IMR-90 (cell line): Measurements from ENCODE around the gene FBXL7. TPM values are rescaled to one million over a fixed set of nuclear protein-coding genes. Genes with fewer than 3 reads are reported as not detected.
A peak's percentile ranks its signal among the peaks of the same experiment; 100 is the strongest.

Experiments
- ATAC-seq: fragments of 200-7000 bp; cut with Tn5 transposase; 2 replicates; pipeline ENCODE4 v1.9.1; 2020; ENCODE audit warnings: low read depth, mild to moderate bottlenecking, moderate library complexity
- BruUV-seq: library from RNA; stranded (reverse); fragments of 400-500 nt; replicated peaks from 2 replicates; lab custom pipeline; 2021; lab: Mats Ljungman, UMichigan
- CTCF ChIA-PET: fragments of 300-600 bp; formaldehyde crosslinking; extraction: SDS; loops from one replicate; lab custom pipeline; 2021; ENCODE audit warnings: antibody characterized with exemption; lab: Yijun Ruan, JAX
- POLR2A ChIA-PET: fragments of 300-600 bp; sonication (Branson Sonifier 250); formaldehyde crosslinking; loops from one replicate; lab custom pipeline; 2022; ENCODE audit warnings: antibody characterized with exemption; ENCODE audit not compliant: unreplicated experiment; lab: Charles Lee
- DNase-seq: peaks from one replicate; pipeline ENCODE4 v3.0.0; 2013
- H2AFZ ChIP-seq: replicated peaks from 2 replicates; pipeline ENCODE3; 2013; ENCODE audit warnings: low read length, mild to moderate bottlenecking; ENCODE audit not compliant: poor library complexity
- H2AK5ac ChIP-seq: 2 replicates; pipeline ENCODE4 v1.6.1; 2013; ENCODE audit warnings: low read depth, low read length, inconsistent platforms
- H2AK9ac ChIP-seq: replicated peaks from 2 replicates; pipeline ENCODE3; 2013; ENCODE audit warnings: mild to moderate bottlenecking, low read depth, low read length, moderate library complexity; ENCODE audit not compliant: poor library complexity
- H2BK120ac ChIP-seq: 2 replicates; pipeline ENCODE4 v1.6.1; 2013; ENCODE audit warnings: low read depth, low read length, inconsistent platforms
- H2BK15ac ChIP-seq: 3 replicates; pipeline ENCODE4 v1.6.1; 2013; ENCODE audit warnings: low read depth, low read length, inconsistent platforms
- H2BK20ac ChIP-seq: 2 replicates; pipeline ENCODE4 v1.6.1; 2013; ENCODE audit warnings: low read depth, mild to moderate bottlenecking, inconsistent platforms, low read length, moderate library complexity
- H2BK5ac ChIP-seq: 2 replicates; pipeline ENCODE4 v1.6.1; 2013; ENCODE audit warnings: mild to moderate bottlenecking, low read depth, low read length, inconsistent platforms; ENCODE audit not compliant: poor library complexity, severe bottlenecking
- H3K14ac ChIP-seq: replicated peaks from 2 replicates; pipeline ENCODE4 v1.6.1; 2013; ENCODE audit warnings: low read depth, low read length, inconsistent platforms
- H3K18ac ChIP-seq: 2 replicates; pipeline ENCODE4 v1.6.1; 2013; ENCODE audit warnings: low read depth, low read length, control low read depth
- H3K23ac ChIP-seq: 2 replicates; pipeline ENCODE4 v1.6.1; 2013; ENCODE audit warnings: low read depth, low read length, inconsistent platforms
- H3K27ac ChIP-seq: 2 replicates; pipeline ENCODE4 v1.5.1; 2013; ENCODE audit warnings: mild to moderate bottlenecking, control low read depth, low read length; ENCODE audit not compliant: insufficient read depth
- H3K27me3 ChIP-seq: 2 replicates; pipeline ENCODE4 v1.6.1; 2013; ENCODE audit warnings: low read length; ENCODE audit not compliant: control insufficient read depth, insufficient read depth
- H3K36me3 ChIP-seq: 2 replicates; pipeline ENCODE4 v1.6.1; 2013; ENCODE audit warnings: low read length, mixed read lengths; ENCODE audit not compliant: control insufficient read depth, insufficient read depth
- H3K4ac ChIP-seq: 2 replicates; pipeline ENCODE4 v1.6.1; 2013; ENCODE audit warnings: low read depth, low read length, inconsistent platforms
- H3K4me1 ChIP-seq: 2 replicates; pipeline ENCODE4 v1.6.1; 2013; ENCODE audit warnings: low read length, mixed read lengths; ENCODE audit not compliant: control insufficient read depth, insufficient read depth
- H3K4me2 ChIP-seq: 2 replicates; pipeline ENCODE4 v1.6.1; 2013; ENCODE audit warnings: low read depth, mild to moderate bottlenecking, control low read depth, low read length, moderate library complexity
- H3K4me3 ChIP-seq: 2 replicates; pipeline ENCODE4 v1.5.1; 2013; ENCODE audit warnings: low read depth, mild to moderate bottlenecking, control low read depth, low read length, moderate library complexity; ENCODE audit not compliant: insufficient read depth
- H3K56ac ChIP-seq: 2 replicates; pipeline ENCODE4 v1.6.1; 2013; ENCODE audit warnings: low read length, inconsistent platforms; ENCODE audit not compliant: insufficient read depth; ENCODE audit errors: extremely low read depth
- H3K79me1 ChIP-seq, 2 experiments: 2 replicates each; pipeline ENCODE4 v1.6.1; 2013; ENCODE audit warnings: low read length in 2 of 2, inconsistent platforms in 1 of 2, low read depth in 1 of 2
- H3K9ac ChIP-seq: 2 replicates; pipeline ENCODE4 v1.6.1; 2013; ENCODE audit warnings: low read depth, low read length, control low read depth
- H3K9me1 ChIP-seq: 2 replicates; pipeline ENCODE4 v1.6.1; 2013; ENCODE audit warnings: low read length, inconsistent platforms; ENCODE audit not compliant: insufficient read depth
- H3K9me3 ChIP-seq: 2 replicates; pipeline ENCODE4 v1.6.1; 2013; ENCODE audit warnings: low read length; ENCODE audit not compliant: control insufficient read depth, insufficient read depth
- H4K20me1 ChIP-seq: 2 replicates; pipeline ENCODE4 v1.6.1; 2013; ENCODE audit warnings: low read length, inconsistent platforms; ENCODE audit not compliant: insufficient read depth
- H4K5ac ChIP-seq: 2 replicates; pipeline ENCODE4 v1.6.1; 2013; ENCODE audit warnings: mild to moderate bottlenecking, low read depth, low read length, control low read depth
- H4K8ac ChIP-seq, 2 experiments: 2 replicates each; pipeline ENCODE4 v1.6.1; 2013; ENCODE audit warnings: low read depth in 2 of 2, low read length in 2 of 2, control low read depth in 1 of 2, inconsistent platforms in 1 of 2
- H4K91ac ChIP-seq: 2 replicates; pipeline ENCODE4 v1.6.1; 2013; ENCODE audit warnings: low read depth, low read length, inconsistent platforms; ENCODE audit not compliant: insufficient read depth
- RFX5 ChIP-seq: IDR thresholded peaks from 2 replicates; pipeline ENCODE4 v1.8.0; 2012; ENCODE audit warnings: low read depth, mild to moderate bottlenecking, low read length, moderate library complexity
- WGBS, 2 experiments: methylation state at CpG; one replicate each; pipeline versions ENCODE4 v1.1.5 to v1.1.7; 2013; ENCODE audit warnings: missing lambda C conversion rate in 2 of 2; ENCODE audit not compliant: insufficient read length in 1 of 2; ENCODE audit errors: extremely low coverage in 2 of 2; 5-methylcytosine and 5-hydroxymethylcytosine counted together
- dilution Hi-C: fragments of 300-500 bp; cut with HindIII; formaldehyde crosslinking; loops from one replicate; pipeline ENCODE4 v1.14.3; 2018; ENCODE audit warnings: low sequenced_read_pairs; ENCODE audit not compliant: unreplicated experiment
- in situ Hi-C: fragments of 300-500 bp; cut with MboI; formaldehyde crosslinking; loops from 3 replicates; pipeline ENCODE4 v1.14.3; 2019; ENCODE audit warnings: low sequenced_read_pairs, inconsistent platforms, mixed read lengths
- intact Hi-C: fragments of 100-400 bp; cut with micrococcal nuclease; formaldehyde crosslinking; loops from 2 replicates; pipeline ENCODE4 v1.10.0; 2022
- polyA plus RNA-seq, 3 experiments: library from polyadenylated mRNA; depleted of rRNA; stranded (reverse); fragments of >200 nt; gene quantifications; 2 replicates each; pipeline ENCODE4 v1.2.3, GENCODE V29; 2012; ENCODE audit warnings: low replicate concordance in 1 of 3
- total RNA-seq: library from RNA; depleted of rRNA; stranded (reverse); fragments of >200 nt; gene quantifications from 2 replicates; pipeline ENCODE4 v1.2.3, GENCODE V29; 2012

Gene FBXL7
- total and polyA plus RNA-seq, 2 of the 4 experiments (the other 2 are of a cell fraction): 4.1 to 10.2 TPM

- no peak overlapping the region for H3K4me2 ChIP-seq
- no peak overlapping the region for H2BK120ac ChIP-seq
- peaks cover 10% of the 10 kb centered on the region for H3K4me1 ChIP-seq
- H3K56ac ChIP-seq: no peak overlapping the region
- no peak overlapping the region for H3K27ac ChIP-seq
- H3K18ac ChIP-seq: no peak overlapping the region
- no peak overlapping the region for H2BK5ac ChIP-seq
- H3K9ac ChIP-seq: no peak overlapping the region
- no peak overlapping the region for H2BK15ac ChIP-seq
- no peak overlapping the region for H3K23ac ChIP-seq
- H3K14ac ChIP-seq: no peak overlapping the region
- H3K36me3 ChIP-seq: peaks cover under 1% of the 10 kb centered on the region; the same call in 1 of the 2 replicates
- H4K5ac ChIP-seq: no peak overlapping the region
- ATAC-seq: peak; percentile 49
- dilution Hi-C loops: no loop called here
- H3K4me3 ChIP-seq: no peak overlapping the region
- no peak for TF ChIP-seq RFX5
- H2BK20ac ChIP-seq: no peak overlapping the region
- no peak overlapping the region for H3K4ac ChIP-seq
- in situ Hi-C loops: no loop called here
- POLR2A ChIA-PET: no interaction called here
- peaks cover 21 to 38% of the 10 kb centered on the region in 2 experiments for H3K79me1 ChIP-seq
- H3K9me1 ChIP-seq: peaks cover 10% of the 10 kb centered on the region; the same call in 1 of the 2 replicates
- peak overlapping the region; percentile 26 for H2AK9ac ChIP-seq
- no peak overlapping the region for H4K91ac ChIP-seq
- H4K8ac ChIP-seq: no peak overlapping the region
- WGBS, 2 experiments: no CpG with 5 or more reads among the region's 2 CpGs
- CTCF ChIA-PET: interaction anchor here (0.6 kb wide), 1 partner anchor 365 kb away, joined by 3 read pairs; no protein-coding TSS in a partner anchor
- no peaks in the 10 kb centered on the region for H3K27me3 ChIP-seq
- H2AFZ ChIP-seq: no peak overlapping the region
- DNase-seq: peak; percentile 45
- intact Hi-C loops: no loop called here
- no peaks in the 10 kb centered on the region for H3K9me3 ChIP-seq
- peaks cover 13% of the 10 kb centered on the region; the same call in 1 of the 2 replicates for H4K20me1 ChIP-seq
- no peak overlapping the region for H2AK5ac ChIP-seq
- BruUV-seq: no TSS peak
These were observed 29.8 kb downstream of the FBXL7 start for GRCh38 chr5:15529821-15530220.
